ENCODE results near the gene PRPS1.
"Not testable (repeated sequence)": the region's sequence is repeated elsewhere in the genome, so short reads cannot be mapped to it uniquely, and the experiment has no call there.

Gene PRPS1

DNA sequence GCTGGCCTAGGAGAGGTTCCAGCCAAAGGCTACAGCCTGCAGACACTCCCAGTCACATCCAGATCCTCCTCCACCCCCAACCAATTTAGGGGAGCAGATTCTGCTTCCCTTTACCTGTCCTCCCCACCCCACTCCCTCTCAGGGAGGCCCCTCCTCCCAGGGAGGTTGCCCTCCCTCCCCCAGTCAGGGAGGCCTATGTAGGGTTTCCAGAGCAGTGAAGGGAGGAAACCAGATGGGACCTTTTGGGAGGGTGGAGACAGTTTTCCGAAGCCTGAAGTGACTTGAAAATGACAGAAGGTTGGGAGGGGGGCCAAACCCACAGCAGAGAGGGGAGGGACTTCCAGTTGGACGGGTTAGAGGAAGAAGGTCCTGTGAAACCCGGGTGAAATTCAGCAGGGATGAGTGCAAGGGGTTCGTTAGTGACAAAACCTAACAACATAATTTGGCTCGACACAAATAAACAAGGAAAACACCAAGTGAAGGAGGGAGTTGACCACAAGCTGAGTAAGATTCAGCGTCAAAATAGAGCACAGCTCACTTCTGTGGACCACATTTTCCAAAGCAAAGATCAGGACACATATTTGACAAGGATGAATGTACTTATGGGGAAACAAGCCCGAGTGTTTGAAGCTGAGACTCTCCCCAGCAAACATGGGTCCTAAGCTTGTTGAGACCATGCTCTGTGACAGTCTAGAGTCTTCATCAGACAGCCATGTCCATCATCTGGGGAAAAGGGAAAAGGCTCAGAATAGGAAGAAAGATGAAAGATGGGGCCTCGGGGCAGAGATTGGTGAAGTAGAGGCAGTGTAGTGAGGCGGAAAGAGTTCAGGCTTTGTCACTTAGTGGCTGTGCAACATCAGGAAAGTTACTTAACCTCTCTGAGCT, 46.4 kb downstream of the PRPS1 start:
- no peak for DNase-seq (ENCODE audit: low read depth in 2 of 3, low spot score in 2 of 3)

- no peak for DNase-seq (ENCODE audit: low read depth in 2 of 3, low spot score in 2 of 3)
Measured at GRCh38 chrX:107675365-107675654, 47.0 kb downstream of the PRPS1 start.

GRCh38 chrX:107675823-107676555, 47.7 kb downstream of the PRPS1 start:
- no peak for DNase-seq (ENCODE audit: low read depth in 2 of 3, low spot score in 2 of 3)

GRCh38 chrX:107676559-107677378, 48.5 kb downstream of the PRPS1 start:
- DNase-seq (ENCODE audit: low read depth in 2 of 3, low spot score in 2 of 3), result no peak

DNA sequence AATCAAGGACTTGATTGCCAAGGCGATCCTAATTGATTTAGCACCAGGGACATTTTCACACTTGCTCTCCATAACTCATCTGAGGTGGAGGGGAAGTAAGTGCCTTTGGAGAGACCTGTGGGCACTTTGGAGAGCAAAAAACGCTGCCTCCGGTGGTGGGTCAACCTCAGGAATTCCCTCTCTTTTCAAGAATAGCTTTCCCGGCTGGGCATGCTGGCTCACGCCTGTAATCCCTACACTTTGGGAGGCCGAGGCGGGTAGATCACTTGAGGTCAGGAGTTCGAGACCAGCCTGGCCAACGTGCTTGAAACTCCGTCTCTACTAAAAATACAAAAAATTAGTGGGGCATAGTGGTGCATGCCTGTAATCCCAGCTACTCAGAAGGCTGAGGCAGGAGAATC, 49.2 kb downstream of the PRPS1 start:
- no peak for DNase-seq (ENCODE audit: low read depth in 2 of 3, low spot score in 2 of 3)

DNA sequence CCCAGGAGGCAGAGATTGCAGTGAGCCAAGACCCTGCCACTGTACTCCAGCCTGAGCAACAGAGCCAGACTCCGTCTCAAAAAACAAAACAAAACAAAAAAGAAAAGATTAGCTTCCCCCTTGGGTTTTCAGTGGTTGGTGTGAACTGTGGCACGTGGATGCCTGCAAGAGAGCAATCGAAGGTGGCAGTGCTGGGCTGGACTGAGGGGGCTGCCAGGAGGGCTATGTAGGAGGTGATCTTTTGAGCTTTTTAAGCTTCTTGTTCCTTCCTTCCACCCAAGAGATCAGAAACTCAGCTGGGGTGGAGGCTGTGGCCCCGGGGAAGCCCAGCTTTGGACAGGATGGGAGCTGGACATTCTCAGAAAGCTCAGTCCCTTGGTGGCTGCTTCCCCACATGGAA, 49.6 kb downstream of the PRPS1 start:
- DNase-seq (ENCODE audit: low read depth in 2 of 3, low spot score in 2 of 3), result no peak

- DNase-seq (ENCODE audit: low read depth in 2 of 3, low spot score in 2 of 3), result no peak
Measured at GRCh38 chrX:107678957-107679740, 50.8 kb downstream of the PRPS1 start.

DNA sequence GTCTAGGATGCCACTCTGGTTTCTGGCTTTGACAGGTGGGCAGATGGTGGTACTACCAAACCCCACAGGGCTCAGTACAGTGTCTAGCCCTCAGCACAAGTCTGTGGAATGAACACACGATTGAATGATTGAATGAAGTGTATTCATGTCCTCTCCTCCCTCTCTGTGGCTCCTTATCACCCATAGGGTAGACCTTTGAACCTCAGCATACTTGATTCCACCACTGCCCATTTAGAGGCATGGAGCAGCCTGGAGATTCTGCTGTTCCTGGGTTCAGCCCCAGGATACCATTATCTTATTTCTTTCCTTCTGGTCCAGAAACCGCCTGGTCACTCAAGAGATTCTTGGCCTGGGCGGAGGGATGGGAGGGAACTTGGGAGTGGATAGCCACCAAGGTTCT, 53.9 kb downstream of the PRPS1 start:
- no peak for DNase-seq (ENCODE audit: low read depth in 2 of 3, low spot score in 2 of 3)

GRCh38 chrX:107683124-107683895, 55.0 kb downstream of the PRPS1 start:
- DNase-seq (ENCODE audit: low read depth in 2 of 3, low spot score in 2 of 3), result no peak

DNA sequence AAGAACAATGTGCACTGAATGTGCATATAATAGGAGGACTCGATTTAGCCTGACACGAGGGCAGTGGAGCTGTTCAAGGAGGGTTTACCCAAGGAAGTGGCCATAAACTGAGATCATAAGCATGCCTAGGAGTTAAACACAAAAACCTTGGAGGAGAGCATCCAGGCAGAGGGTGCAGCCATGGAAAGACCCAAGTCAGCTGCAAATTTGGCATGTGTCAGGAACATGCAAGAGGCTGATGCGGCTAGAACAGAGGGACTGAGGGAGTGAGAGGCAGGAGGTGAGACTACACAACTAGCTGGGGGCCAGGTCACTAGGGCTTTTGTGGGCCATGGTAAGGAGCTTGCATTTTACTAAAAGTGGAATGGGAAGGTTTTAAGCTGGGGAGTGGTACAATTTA, 55.6 kb downstream of the PRPS1 start:
- no peak for DNase-seq (ENCODE audit: low read depth in 2 of 3, low spot score in 2 of 3)

DNA sequence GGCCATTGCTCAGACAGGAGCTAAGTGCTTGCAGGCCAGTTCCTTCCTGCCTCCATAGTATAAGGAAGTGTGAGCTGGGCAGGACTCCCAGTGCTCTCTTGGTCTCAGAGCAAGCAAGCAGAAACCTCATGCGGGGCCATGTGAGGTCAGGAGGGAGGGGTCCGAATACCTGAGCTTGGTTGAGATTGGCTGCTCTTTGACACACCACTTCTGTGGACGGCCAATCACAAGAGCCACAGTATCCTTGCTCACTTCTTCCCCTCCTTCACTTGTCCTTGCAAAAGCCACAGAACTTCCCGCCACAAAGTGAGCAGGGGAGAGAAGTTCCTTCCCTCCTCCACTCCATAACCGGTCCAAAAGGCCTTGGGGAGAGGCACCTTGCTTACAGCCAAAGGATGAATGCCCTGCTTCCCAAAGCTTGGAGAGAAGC, 56.7 kb downstream of the PRPS1 start:
- no peak for DNase-seq (ENCODE audit: low read depth in 2 of 3, low spot score in 2 of 3)

DNA sequence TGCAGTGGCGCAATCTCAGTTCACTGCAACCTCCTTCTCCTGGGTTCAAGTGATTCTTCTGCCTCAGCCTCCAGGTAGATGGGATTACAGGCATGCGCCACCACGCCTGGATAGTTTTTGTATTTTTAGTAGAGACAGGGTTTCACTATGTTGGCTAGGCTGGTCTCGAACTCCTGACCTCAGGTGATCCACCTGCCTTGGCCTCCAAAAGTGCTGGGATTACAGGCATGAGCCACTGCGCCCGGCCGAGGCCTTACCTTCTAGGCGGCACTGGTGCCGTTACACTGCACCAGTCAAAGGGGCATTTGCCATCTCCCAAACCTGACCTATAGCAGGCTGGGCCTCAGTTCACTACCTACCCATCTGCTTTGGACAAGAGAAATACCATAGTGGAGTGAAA, 57.3 kb downstream of the PRPS1 start:
- not testable (repeated sequence) for DNase-seq (ENCODE audit: low read depth in 2 of 3, low spot score in 2 of 3)

- DNase-seq (ENCODE audit: low read depth in 2 of 3, low spot score in 2 of 3), result no peak
Measured at GRCh38 chrX:107686026-107686425, 57.7 kb downstream of the PRPS1 start.

DNA sequence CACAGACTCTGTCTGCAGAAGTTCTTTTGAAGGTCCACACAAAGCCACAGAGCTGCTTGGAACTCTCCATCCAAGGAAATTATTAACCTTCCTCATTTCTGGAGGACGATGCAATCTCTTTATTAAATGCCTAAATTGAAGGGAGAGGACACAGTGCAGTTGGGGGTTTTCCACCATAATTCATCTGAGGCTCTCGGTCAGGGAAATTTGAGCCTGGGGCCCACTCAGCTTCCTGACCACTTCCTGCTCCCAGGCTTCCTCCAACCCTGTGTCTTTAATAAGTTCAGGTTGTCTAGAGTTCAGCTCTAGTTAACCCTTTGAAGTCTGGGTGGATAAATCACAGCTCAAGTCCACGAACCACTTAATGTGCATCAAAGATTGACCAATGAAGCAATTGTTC, 58.5 kb downstream of the PRPS1 start:
- no peak for DNase-seq (ENCODE audit: low read depth in 2 of 3, low spot score in 2 of 3)

DNA sequence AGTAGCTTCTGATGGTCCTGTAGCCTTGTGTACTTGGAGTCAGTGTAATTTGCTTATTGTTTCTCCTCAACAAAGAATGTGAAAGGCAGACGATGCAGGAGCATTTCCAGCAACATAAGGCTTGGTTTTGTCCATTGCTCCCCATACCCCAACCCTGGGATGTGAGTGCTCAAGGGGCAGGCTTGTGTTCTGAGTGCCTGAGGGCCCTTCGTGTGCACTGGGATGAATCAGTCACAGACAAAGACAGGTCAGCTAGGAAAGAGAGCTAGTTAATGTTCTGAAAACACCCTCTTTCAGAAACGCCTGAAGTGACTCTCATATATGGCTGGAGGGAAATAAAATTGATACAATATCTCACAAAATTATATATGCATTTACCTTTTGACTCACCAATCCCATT, 59.1 kb downstream of the PRPS1 start:
- DNase-seq (ENCODE audit: low read depth in 2 of 3, low spot score in 2 of 3), result no peak

GRCh38 chrX:107691024-107691448, 62.7 kb downstream of the PRPS1 start:
- DNase-seq (ENCODE audit: low read depth in 2 of 3, low spot score in 2 of 3), result no peak

DNA sequence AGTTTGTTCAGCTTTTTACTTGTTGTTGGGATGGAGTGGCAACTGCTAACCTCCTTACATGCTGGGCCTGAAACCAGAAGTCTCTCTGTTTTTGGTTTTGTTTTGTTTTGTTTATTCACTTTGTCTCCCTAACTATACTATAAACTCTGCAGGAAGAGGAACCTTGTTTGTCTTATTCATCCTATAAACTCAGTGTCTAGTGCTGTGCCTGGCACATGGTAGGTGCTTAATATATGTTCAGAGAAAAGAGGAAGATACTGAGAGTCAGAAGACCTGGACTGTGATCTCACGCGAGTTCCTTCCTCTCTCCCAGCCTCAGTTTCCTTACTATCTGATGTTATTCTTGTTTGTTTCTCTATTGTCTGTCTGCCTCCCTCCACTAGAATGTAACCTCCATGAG, 71.3 kb downstream of the PRPS1 start:
- no peak for DNase-seq (ENCODE audit: low read depth in 2 of 3, low spot score in 2 of 3)

- no peak for DNase-seq (ENCODE audit: low read depth in 2 of 3, low spot score in 2 of 3)
Measured at GRCh38 chrX:107700317-107700774, 72.0 kb downstream of the PRPS1 start.
